ENCODE results near the gene NFS1. TPM values are rescaled to one million over a fixed set of nuclear protein-coding genes. Genes with fewer than 3 reads are reported as not detected.
A peak's percentile ranks its signal among the peaks of the same experiment; 100 is the strongest.

The NFS1 gene
- polyA plus RNA-seq, 1 of the 3 experiments (the other 2 are of a cell fraction) = 75.6 TPM

DNA sequence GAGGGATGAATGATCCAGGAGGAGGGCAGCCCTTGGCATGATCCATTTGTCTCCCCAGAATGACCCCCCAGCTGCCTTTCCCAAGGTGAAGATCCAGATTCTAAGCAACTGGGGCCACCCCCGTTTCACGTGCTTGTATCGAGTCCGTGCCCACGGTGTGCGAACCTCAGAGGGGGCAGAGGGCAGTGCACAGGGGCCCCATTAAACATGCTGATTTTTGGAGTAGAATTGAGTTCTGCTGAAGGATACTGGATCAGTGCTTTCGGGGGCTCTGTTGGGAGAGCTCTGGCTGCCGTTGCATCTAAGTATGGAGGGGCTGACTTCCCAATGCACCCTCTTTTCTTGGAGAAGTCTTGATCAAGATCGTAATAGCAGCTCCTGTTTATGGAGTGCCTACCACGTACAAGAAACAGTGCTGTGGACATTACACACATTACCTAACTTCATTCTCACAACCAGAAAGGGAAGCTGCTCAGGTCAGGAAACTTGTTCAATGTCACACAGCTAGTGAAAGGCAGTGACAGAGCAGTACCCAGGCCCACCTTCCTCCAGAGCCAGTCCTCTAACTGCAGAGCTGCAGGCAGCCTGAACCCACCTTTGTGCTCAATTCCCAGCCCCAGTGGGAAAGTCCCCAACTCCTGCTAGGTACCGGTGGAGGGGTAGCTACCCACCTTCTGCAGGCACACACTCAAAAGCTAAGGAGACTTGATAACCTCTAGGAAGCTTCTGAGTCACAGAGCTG is 78.2 kb downstream of the NFS1 start (continued):
- TF ChIP-seq MXI1 (IDR thresholded peaks at IDR 0.05; ENCODE audit: low read depth, low read length) = no peak
- no peak for TF ChIP-seq JUND (IDR thresholded peaks at IDR 0.05)
- TF ChIP-seq RXRA (IDR thresholded peaks at IDR 0.05; ENCODE audit: borderline replicate concordance, low read depth) = no peak
- TF ChIP-seq SIN3A (IDR thresholded peaks at IDR 0.05; ENCODE audit: borderline replicate concordance, low read depth, low read length) = no peak

DNA sequence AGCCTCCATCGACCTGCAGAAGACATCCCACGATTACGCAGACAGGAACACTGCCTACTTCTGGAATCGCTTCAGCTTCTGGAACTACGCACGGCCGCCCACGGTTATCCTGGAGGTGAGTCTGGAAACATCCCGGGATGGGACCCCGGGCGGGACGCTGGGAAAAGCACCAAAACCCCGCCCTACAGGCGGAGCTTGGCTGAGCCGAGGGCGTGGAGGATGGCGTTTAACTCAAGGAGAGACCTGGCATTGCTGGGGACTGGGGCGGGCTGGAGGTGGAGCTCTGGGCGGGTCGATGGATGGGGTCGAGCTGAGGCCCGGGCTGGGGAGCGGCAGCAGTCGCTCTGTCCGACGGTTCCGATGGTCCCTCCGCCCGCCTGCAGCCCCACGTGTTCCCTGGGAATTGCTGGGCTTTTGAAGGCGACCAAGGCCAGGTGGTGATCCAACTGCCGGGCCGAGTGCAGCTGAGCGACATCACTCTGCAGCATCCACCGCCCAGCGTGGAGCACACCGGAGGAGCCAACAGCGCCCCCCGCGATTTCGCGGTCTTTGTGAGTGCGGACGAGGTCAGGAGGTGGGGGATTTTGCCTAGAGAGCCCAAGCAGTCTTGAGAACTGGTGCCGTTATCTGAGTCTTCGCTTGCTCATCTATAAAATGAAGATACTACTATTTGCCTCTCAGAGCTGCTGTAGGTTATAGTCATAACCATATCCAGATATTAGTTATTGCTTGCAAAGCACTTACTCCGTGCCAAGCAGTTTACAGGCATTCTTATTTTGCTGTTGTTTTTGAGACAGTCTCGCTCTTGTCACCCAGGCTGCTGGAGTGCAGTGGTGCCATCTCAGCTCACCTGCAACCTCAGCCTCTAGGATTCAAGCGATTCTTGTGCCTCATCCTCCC is 79.7 kb downstream of the NFS1 start:
- ChIA-PET CTCF (interaction anchor here (0.6 to 4.9 kb wide), 41 partner anchors 9 to 500 kb away, joined by 3 to 42 read pairs (median 4); partner anchors contain the start of genes CPNE1, ERGIC3, NFS1 and RBM12), POLR2A (interaction anchor here (0.6 to 6.5 kb wide), 7 partner anchors 15 to 335 kb away, joined by 3 to 33 read pairs (median 5); partner anchors contain the start of genes CPNE1, ERGIC3, NFS1 and RBM12)
- H2AFZ ChIP-seq (ENCODE audit: low read depth) = peak overlapping the region; percentile 76; the same call in 1 of the 2 replicates
- 0 out of 2 replicates have a peak, but pooled peaks have one; percentile 21 for TF ChIP-seq RFX5 (IDR thresholded peaks at IDR 0.05; ENCODE audit: low read length)
- no peak for TF ChIP-seq EZH2phosphoT487 (IDR thresholded peaks at IDR 0.05; ENCODE audit: borderline replicate concordance, low read depth)
- TF ChIP-seq NRF1 (IDR thresholded peaks at IDR 0.05; ENCODE audit: low read depth, low read length) = no peak
- TF ChIP-seq GATA2 (CRISPR knock-in tag; IDR thresholded peaks at IDR 0.05) = no peak
- no peak for TF ChIP-seq TCF12 (IDR thresholded peaks at IDR 0.05)
- TF ChIP-seq SMC3 (IDR thresholded peaks at IDR 0.05; ENCODE audit: low read depth, low read length) = peak; percentile 27
- peak; percentile 63 for TF ChIP-seq POLR2AphosphoS5 (IDR thresholded peaks at IDR 0.05; ENCODE audit: low read depth, low read length)
- no peak for TF ChIP-seq FOXM1 (IDR thresholded peaks at IDR 0.05; ENCODE audit: low read depth)
- no peak for TF ChIP-seq EP300 (IDR thresholded peaks at IDR 0.05; ENCODE audit: borderline replicate concordance in 1 of 2, low read depth in 1 of 2, low read length in 1 of 2)
- no peak for TF ChIP-seq GABPA (IDR thresholded peaks at IDR 0.05; ENCODE audit: low read depth)
- TF ChIP-seq RAD21 (IDR thresholded peaks at IDR 0.05; ENCODE audit: low read length) = peak; percentile 44
- TF ChIP-seq, protein P1, sequence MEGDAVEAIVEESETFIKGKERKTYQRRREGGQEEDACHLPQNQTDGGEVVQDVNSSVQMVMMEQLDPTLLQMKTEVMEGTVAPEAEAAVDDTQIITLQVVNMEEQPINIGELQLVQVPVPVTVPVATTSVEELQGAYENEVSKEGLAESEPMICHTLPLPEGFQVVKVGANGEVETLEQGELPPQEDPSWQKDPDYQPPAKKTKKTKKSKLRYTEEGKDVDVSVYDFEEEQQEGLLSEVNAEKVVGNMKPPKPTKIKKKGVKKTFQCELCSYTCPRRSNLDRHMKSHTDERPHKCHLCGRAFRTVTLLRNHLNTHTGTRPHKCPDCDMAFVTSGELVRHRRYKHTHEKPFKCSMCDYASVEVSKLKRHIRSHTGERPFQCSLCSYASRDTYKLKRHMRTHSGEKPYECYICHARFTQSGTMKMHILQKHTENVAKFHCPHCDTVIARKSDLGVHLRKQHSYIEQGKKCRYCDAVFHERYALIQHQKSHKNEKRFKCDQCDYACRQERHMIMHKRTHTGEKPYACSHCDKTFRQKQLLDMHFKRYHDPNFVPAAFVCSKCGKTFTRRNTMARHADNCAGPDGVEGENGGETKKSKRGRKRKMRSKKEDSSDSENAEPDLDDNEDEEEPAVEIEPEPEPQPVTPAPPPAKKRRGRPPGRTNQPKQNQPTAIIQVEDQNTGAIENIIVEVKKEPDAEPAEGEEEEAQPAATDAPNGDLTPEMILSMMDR (IDR thresholded peaks at IDR 0.05) = peak; percentile 69
- no peak for TF ChIP-seq CHD2 (IDR thresholded peaks at IDR 0.05; ENCODE audit: low read length, partially characterized antibody)
- no peak for TF ChIP-seq NFIC (IDR thresholded peaks at IDR 0.05; ENCODE audit: borderline replicate concordance)
- TF ChIP-seq MXI1 (IDR thresholded peaks at IDR 0.05; ENCODE audit: low read depth, low read length) = peak; percentile 92
- TF ChIP-seq, protein P2, sequence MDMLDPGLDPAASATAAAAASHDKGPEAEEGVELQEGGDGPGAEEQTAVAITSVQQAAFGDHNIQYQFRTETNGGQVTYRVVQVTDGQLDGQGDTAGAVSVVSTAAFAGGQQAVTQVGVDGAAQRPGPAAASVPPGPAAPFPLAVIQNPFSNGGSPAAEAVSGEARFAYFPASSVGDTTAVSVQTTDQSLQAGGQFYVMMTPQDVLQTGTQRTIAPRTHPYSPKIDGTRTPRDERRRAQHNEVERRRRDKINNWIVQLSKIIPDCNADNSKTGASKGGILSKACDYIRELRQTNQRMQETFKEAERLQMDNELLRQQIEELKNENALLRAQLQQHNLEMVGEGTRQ (IDR thresholded peaks at IDR 0.05; ENCODE audit: borderline replicate concordance, low read depth, low read length) = no peak
- peak; percentile 48; the same call in 1 of the 2 replicates for TF ChIP-seq SIN3A (IDR thresholded peaks at IDR 0.05; ENCODE audit: borderline replicate concordance, low read depth, low read length)
- 0 out of 2 replicates have a peak, but pooled peaks have one; percentile 5 for TF ChIP-seq REST (IDR thresholded peaks at IDR 0.05; ENCODE audit: low read depth, low read length)
- TF ChIP-seq, protein P3, sequence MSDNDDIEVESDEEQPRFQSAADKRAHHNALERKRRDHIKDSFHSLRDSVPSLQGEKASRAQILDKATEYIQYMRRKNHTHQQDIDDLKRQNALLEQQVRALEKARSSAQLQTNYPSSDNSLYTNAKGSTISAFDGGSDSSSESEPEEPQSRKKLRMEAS (IDR thresholded peaks at IDR 0.05; ENCODE audit: low read depth) = peak; percentile 84
- no peak for TF ChIP-seq RCOR1 (IDR thresholded peaks at IDR 0.05; ENCODE audit: low read length)

More for the DNA sequence above, 79.7 kb downstream of the NFS1 start:
- no peaks in the 10 kb centered on the region for H3K9me3 ChIP-seq
- H3K4me2 ChIP-seq = peak overlapping the region; percentile 77
- peak overlapping the region; percentile 48 to 83 for H3K4me3 ChIP-seq (ENCODE audit: low read depth in 2 of 2, low read length in 1 of 2)
- H3K79me2 ChIP-seq (ENCODE audit: insufficient read depth) = peaks cover 14% of the 10 kb centered on the region
- peaks cover 55% of the 10 kb centered on the region for H3F3A ChIP-seq (replicated peaks; ENCODE audit: insufficient read depth)
- H3K36me3 ChIP-seq (replicated peaks in 1 of 2; ENCODE audit: control insufficient read depth in 1 of 2, insufficient read depth in 2 of 2, low read length in 1 of 2) = peaks cover 9 to 20% of the 10 kb centered on the region in 2 experiments
- H4K20me1 ChIP-seq (ENCODE audit: insufficient read depth) = no peaks in the 10 kb centered on the region
- peak; percentile 90 for DNase-seq
- H3K27ac ChIP-seq (ENCODE audit: low read depth in 2 of 2, low read length in 1 of 2) = peak overlapping the region; percentile 31 to 50; a peak in 3 of 4 replicates
- H3K27me3 ChIP-seq (ENCODE audit: insufficient read depth) = no peaks in the 10 kb centered on the region
- 9% methylated on average over 42 of the region's 49 CpGs for WGBS (ENCODE audit: low lambda C conversion rate)
- H3K9me2 ChIP-seq = no peaks in the 10 kb centered on the region
- H3K4me1 ChIP-seq (ENCODE audit: control insufficient read depth in 1 of 2, insufficient read depth in 2 of 2, low read depth in 1 of 2, low read length in 1 of 2) = peaks cover 8 to 11% of the 10 kb centered on the region in 2 experiments; a peak in 1 of 4 replicates
- peak overlapping the region; percentile 71 for H3K9ac ChIP-seq
